SH-SY5Y (cell line): Measurements from ENCODE around the gene GALNT9.

Experiments
- GATA2 ChIP-seq: IDR thresholded peaks from 2 replicates; pipeline ENCODE4 v1.6.1; 2011; ENCODE audit warnings: mild to moderate bottlenecking, low read depth, low read length
- GATA3 ChIP-seq: IDR thresholded peaks from 2 replicates; pipeline ENCODE4 v1.6.1; 2011; ENCODE audit warnings: low read depth, mild to moderate bottlenecking, low read length, moderate library complexity

GRCh38 chr12:132249689-132250478 is 79.5 kb downstream of the GALNT9 start:
- TF ChIP-seq GATA3 = no peak
- TF ChIP-seq GATA2 = no peak
